Stimulated activated CD8-positive, alpha-beta memory T cell treated with anti-CD3 and anti-CD28 coated beads, Interleukin-12 subunit alpha, Interleukin-12 subunit beta, amount 100 ng/mL, for 4 hours (primary cell): ENCODE data around the gene GJA1.

Experiments used
- DNase-seq: peaks from one replicate; pipeline ENCODE4 v3.0.0-alpha.2; 2020; ENCODE audit warnings: low read depth

Gene GJA1

DNA sequence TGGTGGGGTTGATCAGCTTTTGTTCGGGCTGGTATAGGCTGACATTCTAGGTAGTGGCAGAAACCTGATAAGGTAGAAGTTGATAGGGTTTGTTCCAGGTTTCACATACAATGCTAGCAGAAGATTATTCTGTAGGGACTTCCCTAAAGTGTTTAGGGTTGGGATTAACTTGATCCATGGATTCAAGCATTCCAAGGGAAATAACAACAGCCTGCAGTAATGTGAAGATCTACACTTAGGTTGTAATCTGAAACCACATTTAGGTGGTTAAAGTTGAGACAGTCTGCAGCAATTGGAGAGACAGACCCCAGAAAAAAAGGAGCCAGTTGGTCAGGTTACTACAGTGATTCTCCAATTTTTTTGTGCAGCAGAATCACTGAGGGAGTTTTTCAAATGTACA lies 56.1 kb downstream of the GJA1 start:
- no peak for DNase-seq

DNA sequence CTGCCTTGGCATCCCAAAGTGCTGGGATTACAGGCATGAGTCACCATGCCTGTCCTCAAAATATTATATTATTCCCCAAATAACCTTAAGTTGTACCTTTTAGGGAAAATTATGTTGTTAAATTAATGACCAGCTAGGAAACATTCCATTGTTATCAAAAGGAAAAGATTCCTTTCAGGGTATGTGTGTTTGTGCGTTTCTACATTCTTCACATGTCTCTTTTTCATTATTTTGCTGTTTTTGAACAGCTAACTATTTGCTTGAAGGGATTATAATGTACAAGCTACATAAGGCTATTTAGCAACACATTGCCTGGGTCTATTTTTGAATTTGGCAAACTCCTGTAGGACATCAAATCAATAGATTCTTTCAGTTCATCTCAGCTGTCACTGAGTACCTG lies 57.1 kb downstream of the GJA1 start:
- no peak for DNase-seq

DNA sequence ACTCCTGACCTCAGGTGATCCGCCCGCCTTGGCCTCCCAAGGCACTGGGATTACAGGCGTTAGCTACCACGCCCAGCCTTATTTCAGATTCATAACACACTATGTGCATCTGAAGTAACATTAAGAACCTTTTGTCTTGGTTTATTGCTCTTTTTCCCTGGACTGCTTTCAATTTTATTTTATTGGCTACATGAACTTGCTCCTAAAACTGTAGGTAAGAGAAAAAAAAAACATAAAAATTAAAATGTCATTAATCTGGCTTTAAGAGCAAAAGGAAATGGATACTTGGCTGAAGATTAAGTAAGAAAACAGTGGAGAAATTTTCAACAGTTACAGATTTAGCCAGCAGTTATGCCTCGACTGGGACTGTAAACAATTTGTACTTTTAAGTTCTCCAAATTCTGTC lies 62.5 kb downstream of the GJA1 start:
- DNase-seq: no peak

DNA sequence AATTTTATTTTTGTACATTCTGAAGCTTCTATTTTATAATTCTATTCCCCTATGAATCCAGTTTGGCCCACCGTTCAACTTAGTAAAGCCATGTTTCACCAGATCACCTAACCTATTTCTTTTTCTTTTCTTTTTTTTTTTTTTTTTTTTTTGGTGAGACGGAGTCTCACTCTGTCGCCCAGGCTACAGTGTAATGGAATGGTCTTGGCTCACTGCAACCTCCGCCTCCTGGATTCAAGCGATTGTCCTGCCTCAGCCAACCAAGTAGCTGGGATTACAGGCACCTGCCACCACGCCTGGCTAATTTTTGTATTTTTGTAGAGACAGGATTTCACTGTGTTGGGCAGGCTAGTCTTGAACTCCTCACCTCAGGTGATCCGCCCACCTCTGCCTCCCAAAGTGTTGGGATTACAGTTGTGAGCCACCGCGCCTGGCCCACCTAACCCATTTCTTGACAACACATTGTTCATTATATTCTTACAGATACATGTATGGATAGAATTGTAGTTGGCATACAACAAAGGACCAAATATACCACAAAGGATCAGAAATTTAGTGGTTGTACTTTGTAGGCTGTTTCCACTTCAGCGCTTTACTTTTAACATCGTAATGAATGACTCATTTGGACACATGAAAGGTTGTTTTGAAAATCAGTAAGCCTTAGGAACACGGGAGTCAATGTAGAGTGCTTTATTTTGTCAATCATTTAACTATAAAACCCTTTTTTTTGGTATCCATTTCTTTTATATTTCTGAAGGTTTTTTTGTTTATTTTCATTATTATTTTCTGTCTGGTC lies 63.2 kb downstream of the GJA1 start:
- DNase-seq: no peak
